ENCODE measurements around the gene PDSS2.

PDSS2 gene

GRCh38 chr6:107271208-107271790 is 188.1 kb downstream of the PDSS2 start:
- DNase-seq (ENCODE audit: low read depth, low spot score), result no peak

GRCh38 chr6:107267634-107268033 is 191.7 kb downstream of the PDSS2 start:
- DNase-seq (ENCODE audit: low read depth, low spot score), result no peak

GRCh38 chr6:107267006-107267405 is 192.4 kb downstream of the PDSS2 start:
- no peak for DNase-seq (ENCODE audit: low read depth, low spot score)

DNA sequence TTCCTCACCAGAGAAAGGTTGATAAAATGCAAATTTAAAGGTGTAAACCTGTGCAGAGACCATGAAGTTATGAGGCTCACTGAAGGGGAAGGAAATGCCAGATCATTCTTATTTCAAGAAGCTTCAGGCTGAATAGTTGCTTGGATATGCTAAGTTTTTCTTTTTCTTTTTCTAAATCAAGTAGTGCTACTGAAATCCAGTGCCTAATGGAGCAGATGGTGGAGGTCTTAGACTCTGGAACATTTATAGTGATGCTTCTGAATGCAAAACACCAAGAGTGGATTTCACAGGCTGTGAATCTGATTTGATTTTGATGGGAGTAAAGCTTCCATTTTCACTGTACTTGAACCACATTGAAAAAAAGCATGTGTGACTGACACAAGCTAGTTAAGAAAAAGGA is 192.8 kb downstream of the PDSS2 start:
- DNase-seq (ENCODE audit: low read depth, low spot score), result no peak

DNA sequence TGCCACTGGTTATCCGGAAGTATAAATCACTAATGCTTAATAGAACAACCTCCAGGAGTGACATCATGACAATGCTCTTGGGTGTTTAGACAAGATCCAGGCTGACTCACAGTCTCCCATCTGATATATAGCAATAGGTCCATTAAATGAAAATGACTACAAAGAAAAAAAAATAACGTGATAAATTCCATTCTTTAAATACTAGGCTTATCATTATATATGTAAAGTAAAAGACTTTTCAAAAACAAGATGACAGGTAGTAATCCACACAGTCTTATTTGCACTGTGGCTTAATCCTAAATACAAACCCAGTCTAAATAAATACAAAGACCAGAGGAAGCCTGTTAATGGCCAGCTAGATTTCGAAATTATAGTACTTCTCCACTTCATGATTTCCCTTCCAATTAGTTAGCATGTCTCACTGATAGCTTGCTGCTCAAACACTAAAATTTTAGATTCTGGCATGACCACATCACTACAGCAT is 195.0 kb downstream of the PDSS2 start:
- DNase-seq (ENCODE audit: low read depth, low spot score), result no peak

- DNase-seq (ENCODE audit: low read depth, low spot score), result no peak
Measured at GRCh38 chr6:107259951-107260350, 199.4 kb downstream of the PDSS2 start.

GRCh38 chr6:107248147-107248546 is 211.2 kb downstream of the PDSS2 start:
- no peak for DNase-seq (ENCODE audit: low read depth, low spot score)

GRCh38 chr6:107246972-107247615 is 212.3 kb downstream of the PDSS2 start:
- no peak for DNase-seq (ENCODE audit: low read depth, low spot score)

DNA sequence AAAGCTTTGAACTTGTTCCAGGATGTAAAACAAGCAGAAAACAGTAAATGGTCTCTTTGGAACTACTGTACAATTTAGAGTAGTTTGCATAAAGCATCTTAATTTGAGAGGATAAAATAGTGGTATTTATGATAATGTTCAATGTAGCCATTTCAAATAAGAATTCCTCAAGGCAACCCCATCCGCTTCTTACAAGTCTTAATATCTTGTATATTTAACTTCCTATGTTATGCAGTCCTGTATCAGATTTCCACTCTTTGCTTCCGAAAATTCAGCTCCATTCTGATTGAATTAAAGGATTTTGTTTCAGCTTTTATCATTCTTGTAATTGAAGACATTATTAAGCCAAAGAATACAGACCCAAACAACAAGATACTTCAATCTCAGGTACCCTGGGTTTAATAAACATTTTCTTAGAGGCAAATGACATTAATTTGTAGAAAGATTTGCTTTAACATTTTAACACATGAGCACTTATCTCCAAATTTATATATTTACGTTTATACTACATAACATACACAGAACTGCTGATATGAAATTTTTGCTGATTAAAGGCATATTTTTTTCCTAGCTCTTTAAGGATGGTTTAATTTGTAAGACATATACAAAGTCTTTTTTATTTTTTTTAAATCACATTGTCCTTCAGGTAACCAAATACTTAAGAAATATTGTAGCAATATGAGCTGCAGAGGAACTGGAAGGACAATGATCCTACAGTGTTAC is 213.0 kb downstream of the PDSS2 start:
- no peak for DNase-seq (ENCODE audit: low read depth, low spot score)

DNA sequence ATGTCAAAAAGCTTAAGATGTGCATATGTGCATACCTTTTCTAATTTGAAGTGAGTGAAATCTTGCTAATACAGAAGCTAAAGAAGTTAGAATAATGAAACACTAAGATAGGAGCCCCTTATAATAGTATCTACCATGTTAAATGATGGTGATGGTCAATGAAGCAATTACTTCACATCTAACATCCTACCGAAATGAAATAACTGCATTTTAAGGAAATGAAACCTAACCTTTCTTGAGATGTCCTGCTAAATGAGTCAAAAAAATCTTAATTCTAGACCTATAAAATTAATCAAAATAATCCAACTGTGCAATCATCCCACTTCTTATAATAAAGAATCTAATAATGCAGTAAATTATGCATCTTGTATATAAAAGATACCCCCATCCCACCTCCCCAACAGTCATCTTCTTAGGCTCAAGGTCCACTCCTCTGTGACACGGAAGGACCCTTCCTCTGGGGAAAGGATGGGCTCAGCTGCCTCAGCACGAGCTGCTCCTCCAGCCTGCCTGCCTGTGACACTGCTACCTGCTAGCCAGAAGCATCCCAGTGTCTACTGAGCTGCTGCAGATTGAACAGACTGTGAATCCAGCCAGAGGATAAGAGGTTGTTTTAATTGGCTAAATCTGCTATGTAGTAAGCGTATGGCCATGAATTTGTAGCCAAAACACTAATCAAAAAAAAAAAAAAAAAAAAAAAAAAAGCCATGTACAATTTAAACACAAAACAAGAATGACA is 214.5 kb downstream of the PDSS2 start:
- DNase-seq (ENCODE audit: low read depth, low spot score), result no peak

DNA sequence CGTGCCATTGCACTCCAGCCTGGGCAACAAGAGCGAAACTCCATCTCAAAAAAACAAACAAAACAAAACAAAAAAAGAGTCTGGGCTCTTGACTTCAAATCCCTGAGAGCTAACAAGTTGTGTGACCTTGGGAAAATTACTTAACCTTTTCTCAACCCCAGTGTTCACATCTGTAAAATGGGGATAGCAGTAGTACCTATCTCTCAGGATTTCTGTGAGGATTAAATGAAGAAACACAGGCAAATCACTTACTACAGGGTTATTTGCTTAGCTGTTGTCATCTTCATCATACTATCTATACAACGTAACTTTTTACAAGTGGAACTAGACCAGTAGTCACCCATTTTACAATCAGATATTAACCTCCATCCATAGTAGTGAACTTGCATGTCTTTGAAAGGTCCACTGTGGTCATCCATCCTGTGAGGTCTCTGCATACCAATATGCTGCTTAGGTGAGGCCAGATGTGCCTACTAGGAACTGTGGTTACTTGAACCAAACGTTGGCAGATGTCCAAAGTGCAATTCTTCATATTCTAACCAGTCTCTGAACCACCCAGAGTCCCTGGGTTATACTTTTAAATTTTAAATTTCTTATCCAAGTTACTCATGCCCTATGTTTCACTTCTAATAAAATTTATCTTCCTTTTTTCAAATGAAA is 215.2 kb downstream of the PDSS2 start:
- no peak for DNase-seq (ENCODE audit: low read depth, low spot score)

DNA sequence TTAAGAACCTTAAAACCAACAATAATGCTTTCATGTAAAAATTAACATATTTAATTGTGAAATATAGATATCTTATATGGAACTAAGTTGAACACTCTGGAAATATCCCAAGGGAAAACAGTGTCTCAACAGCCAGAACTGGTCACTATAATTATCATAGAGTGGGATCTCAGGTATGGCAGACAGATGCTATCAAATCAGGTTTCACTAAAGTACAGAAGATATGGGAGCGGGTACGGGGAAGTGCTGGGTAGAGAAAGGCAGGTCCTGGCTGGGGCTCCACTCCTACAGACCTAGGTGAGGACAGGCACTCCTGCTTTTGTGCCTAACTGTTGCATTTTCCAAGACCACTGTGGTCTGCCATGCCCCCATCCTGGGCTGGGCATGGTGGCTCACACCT is 215.9 kb downstream of the PDSS2 start:
- DNase-seq (ENCODE audit: low read depth, low spot score), result no peak

GRCh38 chr6:107237992-107238660 is 221.2 kb downstream of the PDSS2 start:
- no peak for DNase-seq (ENCODE audit: low read depth, low spot score)

DNA sequence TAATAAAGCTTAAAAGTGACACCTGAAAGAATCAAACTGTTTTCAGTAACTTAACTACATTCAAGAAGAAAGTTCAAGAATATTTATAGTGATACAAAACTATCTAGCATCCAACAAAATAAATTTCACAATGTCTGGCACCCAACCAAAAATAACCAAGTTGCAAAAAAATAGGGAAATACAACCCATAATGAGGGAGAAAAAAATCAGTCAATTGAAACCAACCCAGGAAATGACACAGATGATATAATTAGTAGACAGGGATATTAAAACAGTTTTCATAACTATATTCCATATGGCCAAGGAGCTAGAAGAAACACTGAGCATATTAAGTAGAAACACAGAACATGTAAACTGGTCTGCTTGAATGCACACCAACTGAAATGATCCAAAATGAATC is 223.9 kb downstream of the PDSS2 start:
- DNase-seq (ENCODE audit: low read depth, low spot score), result no peak

- DNase-seq (ENCODE audit: low read depth, low spot score), result no peak
Measured at GRCh38 chr6:107235007-107235406, 224.4 kb downstream of the PDSS2 start.

DNA sequence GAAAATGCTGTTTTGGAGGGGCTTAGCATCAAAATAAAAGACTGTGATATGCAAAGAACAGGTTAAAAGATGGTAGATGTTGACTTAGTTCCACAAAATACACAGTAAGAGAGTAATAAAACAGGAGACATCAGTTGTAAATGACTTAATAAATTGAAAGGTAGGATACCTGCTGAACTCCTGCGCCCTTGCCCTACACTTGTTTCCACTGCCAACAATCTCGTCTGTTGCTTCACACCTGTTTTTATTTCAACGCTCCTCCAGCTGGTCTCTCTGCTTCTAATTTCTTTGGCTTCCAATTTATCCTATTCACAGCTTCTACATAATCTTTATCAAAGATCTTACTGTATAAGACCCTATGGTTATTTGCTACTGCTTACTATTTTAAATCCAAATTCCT is 228.1 kb downstream of the PDSS2 start:
- DNase-seq (ENCODE audit: low read depth, low spot score), result no peak

GRCh38 chr6:107230448-107230847 is 228.9 kb downstream of the PDSS2 start:
- DNase-seq (ENCODE audit: low read depth, low spot score), result no peak

DNA sequence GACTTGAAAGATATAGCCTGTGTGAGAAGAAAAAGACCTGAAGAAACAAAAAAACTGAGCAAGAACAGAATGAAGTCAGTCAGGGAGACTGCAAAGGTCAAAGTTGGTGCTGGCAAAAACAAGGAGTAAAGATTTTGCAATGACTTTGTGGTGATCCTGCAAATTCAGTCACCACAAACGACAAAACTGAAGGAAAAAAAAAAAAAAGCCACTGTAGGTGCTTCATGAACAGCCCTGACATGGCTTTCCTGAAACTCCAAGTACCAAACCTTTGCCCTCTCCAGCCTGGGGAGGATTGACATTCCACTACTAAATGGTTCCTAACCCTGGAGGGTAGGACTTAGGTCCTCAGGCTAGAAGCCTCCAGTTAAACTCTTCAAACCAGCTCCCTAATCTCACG is 229.3 kb downstream of the PDSS2 start:
- DNase-seq (ENCODE audit: low read depth, low spot score), result no peak

DNA sequence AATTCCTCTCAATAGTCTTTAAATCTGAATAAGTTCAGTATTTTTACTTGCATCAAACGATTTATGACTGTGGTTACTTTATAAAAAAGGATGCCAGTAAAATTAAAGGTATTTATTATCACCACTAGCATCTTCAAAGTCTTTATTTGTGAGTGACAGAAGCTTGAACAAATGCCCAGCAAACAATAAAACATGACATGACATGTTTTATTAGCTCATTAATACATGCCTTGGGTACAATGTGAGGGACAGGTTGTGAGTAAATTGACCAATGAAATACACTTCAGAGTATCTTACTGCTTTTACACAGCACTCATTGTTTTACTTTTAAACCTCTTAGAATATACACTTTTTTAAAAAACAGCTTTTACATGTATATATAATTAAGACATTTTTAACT is 230.6 kb downstream of the PDSS2 start:
- no peak for DNase-seq (ENCODE audit: low read depth, low spot score)

GRCh38 chr6:107221519-107221918 is 237.8 kb downstream of the PDSS2 start:
- no peak for DNase-seq (ENCODE audit: low read depth, low spot score)

- DNase-seq (ENCODE audit: low read depth, low spot score), result no peak
Measured at GRCh38 chr6:107219851-107220250, 239.5 kb downstream of the PDSS2 start.
